ENCODE data around the gene GSTM4. TPM values are rescaled to one million over a fixed set of nuclear protein-coding genes. Genes with fewer than 3 reads are reported as not detected.
"Not testable (repeated sequence)": the region's sequence is repeated elsewhere in the genome, so short reads cannot be mapped to it uniquely, and the experiment has no call there.

Gene GSTM4
- total RNA-seq, 1 experiment from 2014 or later, result 24.6 TPM

DNA sequence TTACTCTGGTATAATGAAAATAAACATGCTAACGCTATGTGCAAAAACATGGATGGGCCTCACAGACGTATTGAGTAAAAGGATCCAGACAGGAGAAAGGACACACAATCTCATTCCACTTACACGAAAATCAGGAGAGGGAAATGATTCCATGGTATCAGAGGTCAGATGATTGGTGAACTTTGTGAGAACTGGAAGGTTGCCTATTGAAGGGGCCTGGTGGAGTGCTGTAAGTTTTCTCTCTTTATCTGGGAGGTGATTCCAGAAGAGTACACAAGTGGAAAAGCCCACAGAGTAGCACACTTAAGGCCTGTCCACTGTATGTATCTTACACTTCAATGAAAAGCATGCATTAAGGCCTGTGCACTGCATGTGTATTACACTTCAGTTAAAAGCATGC, 21.6 kb downstream of the GSTM4 start:
- Histone ChIP-seq H3K56ac (ENCODE audit: insufficient read length, low read depth, low read length) (no peak overlapping the region), H3K27ac (ENCODE audit: insufficient read length, low read depth, low read length) (no peak overlapping the region), H3K27me3 (ENCODE audit: insufficient read depth, low read length) (no peaks in the 10 kb centered on the region), H2BK15ac (ENCODE audit: low read depth, low read length) (no peak overlapping the region), H3K9ac (ENCODE audit: extremely low read depth, insufficient read length, low read length) (no peak overlapping the region), H3K14ac (ENCODE audit: insufficient read depth, low read length) (no peak overlapping the region), H2BK120ac (ENCODE audit: low read depth, low read length, poor library complexity, severe bottlenecking) (no peak overlapping the region), H3K9me3 (ENCODE audit: control insufficient read depth, low read depth, low read length) (no peaks in the 10 kb centered on the region), H2AK5ac (ENCODE audit: insufficient read length, low read length) (no peak overlapping the region), H3K4ac (ENCODE audit: low read depth, low read length) (no peak overlapping the region), H3K4me2 (ENCODE audit: insufficient read depth, insufficient read length, low read length) (no peak overlapping the region), H3K23ac (ENCODE audit: insufficient read length, low read depth, low read length) (no peak overlapping the region), H4K91ac (ENCODE audit: insufficient read length, low read depth, low read length) (no peak overlapping the region), H2BK12ac (ENCODE audit: insufficient read length, low read depth, low read length) (no peak overlapping the region), H3K23me2 (ENCODE audit: insufficient read length, low read depth, low read length, poor library complexity, severe bottlenecking) (no peaks in the 10 kb centered on the region), H3K18ac (ENCODE audit: insufficient read length, low read depth, low read length) (no peak overlapping the region), H3K79me1 (ENCODE audit: insufficient read depth, low read depth, low read length, poor library complexity, severe bottlenecking) (no peaks in the 10 kb centered on the region), H2BK5ac (ENCODE audit: insufficient read length, low read length) (no peak overlapping the region), H2BK20ac (ENCODE audit: low read depth, low read length, poor library complexity, severe bottlenecking) (no peak overlapping the region), H3T11ph (ENCODE audit: low read length) (no peak overlapping the region), H3K79me2 (ENCODE audit: insufficient read depth, low read length) (no peaks in the 10 kb centered on the region), H2AFZ (ENCODE audit: low read length) (no peak overlapping the region), H4K20me1 (ENCODE audit: control insufficient read depth, insufficient read depth, insufficient read length) (no peaks in the 10 kb centered on the region), H3K4me1 (ENCODE audit: insufficient read depth, low read length) (no peaks in the 10 kb centered on the region), H4K5ac (ENCODE audit: insufficient read length, low read depth, low read length) (no peak overlapping the region), H4K8ac (replicated peaks; ENCODE audit: insufficient read length, low read depth, low read length) (no peak overlapping the region)
- Mint-ChIP-seq H3K4me3 (no peak overlapping the region), H3K27me3 (ENCODE audit: low read depth) (0 out of 2 replicates have a peak, but pooled peaks cover 2% of the 10 kb centered on the region), H3K4me1 (no peaks in the 10 kb centered on the region), H3K27ac (no peak overlapping the region), H3K36me3 (ENCODE audit: insufficient read depth in 1 of 3, low read depth in 3 of 3) (no peaks in the 10 kb centered on the region), H3K9me3 (no peaks in the 10 kb centered on the region)
- TF ChIP-seq, protein P1, sequence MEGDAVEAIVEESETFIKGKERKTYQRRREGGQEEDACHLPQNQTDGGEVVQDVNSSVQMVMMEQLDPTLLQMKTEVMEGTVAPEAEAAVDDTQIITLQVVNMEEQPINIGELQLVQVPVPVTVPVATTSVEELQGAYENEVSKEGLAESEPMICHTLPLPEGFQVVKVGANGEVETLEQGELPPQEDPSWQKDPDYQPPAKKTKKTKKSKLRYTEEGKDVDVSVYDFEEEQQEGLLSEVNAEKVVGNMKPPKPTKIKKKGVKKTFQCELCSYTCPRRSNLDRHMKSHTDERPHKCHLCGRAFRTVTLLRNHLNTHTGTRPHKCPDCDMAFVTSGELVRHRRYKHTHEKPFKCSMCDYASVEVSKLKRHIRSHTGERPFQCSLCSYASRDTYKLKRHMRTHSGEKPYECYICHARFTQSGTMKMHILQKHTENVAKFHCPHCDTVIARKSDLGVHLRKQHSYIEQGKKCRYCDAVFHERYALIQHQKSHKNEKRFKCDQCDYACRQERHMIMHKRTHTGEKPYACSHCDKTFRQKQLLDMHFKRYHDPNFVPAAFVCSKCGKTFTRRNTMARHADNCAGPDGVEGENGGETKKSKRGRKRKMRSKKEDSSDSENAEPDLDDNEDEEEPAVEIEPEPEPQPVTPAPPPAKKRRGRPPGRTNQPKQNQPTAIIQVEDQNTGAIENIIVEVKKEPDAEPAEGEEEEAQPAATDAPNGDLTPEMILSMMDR (conservative IDR thresholded peaks at IDR 0.05), result no peak
- no CpG with 5 or more reads among the region's 3 CpGs for WGBS (ENCODE audit: extremely low coverage, insufficient read length, low lambda C conversion rate)
- no peak for DNase-seq

GRCh38 chr1:109678637-109679036, 22.7 kb downstream of the GSTM4 start:
- DNase-seq; H2BK15ac ChIP-seq (ENCODE audit: low read depth, low read length); H3K27ac ChIP-seq (ENCODE audit: insufficient read length, low read depth, low read length); H3K56ac ChIP-seq (ENCODE audit: insufficient read length, low read depth, low read length); H3K4me2 ChIP-seq (ENCODE audit: insufficient read depth, insufficient read length, low read length); H3K9me3 Mint-ChIP-seq; H3K9ac ChIP-seq (ENCODE audit: extremely low read depth, insufficient read length, low read length); H4K5ac ChIP-seq (ENCODE audit: insufficient read length, low read depth, low read length); H2BK12ac ChIP-seq (ENCODE audit: insufficient read length, low read depth, low read length); H3K27ac Mint-ChIP-seq; H3K14ac ChIP-seq (ENCODE audit: insufficient read depth, low read length); H3K79me1 ChIP-seq (ENCODE audit: insufficient read depth, low read depth, low read length, poor library complexity, severe bottlenecking); H3K27me3 Mint-ChIP-seq (ENCODE audit: low read depth); H3K4me3 Mint-ChIP-seq; H3K27me3 ChIP-seq (ENCODE audit: insufficient read depth, low read length); H3K23ac ChIP-seq (ENCODE audit: insufficient read length, low read depth, low read length); H3K36me3 Mint-ChIP-seq (ENCODE audit: insufficient read depth in 1 of 3, low read depth in 3 of 3); H4K20me1 ChIP-seq (ENCODE audit: control insufficient read depth, insufficient read depth, insufficient read length); H3K4ac ChIP-seq (ENCODE audit: low read depth, low read length); H2AFZ ChIP-seq (ENCODE audit: low read length); H3K4me1 ChIP-seq (ENCODE audit: insufficient read depth, low read length); H2BK120ac ChIP-seq (ENCODE audit: low read depth, low read length, poor library complexity, severe bottlenecking); H3K18ac ChIP-seq (ENCODE audit: insufficient read length, low read depth, low read length); H3T11ph ChIP-seq (ENCODE audit: low read length); H2BK20ac ChIP-seq (ENCODE audit: low read depth, low read length, poor library complexity, severe bottlenecking); H3K9me3 ChIP-seq (ENCODE audit: control insufficient read depth, low read depth, low read length); H2AK5ac ChIP-seq (ENCODE audit: insufficient read length, low read length); H4K8ac ChIP-seq (replicated peaks; ENCODE audit: insufficient read length, low read depth, low read length); H3K23me2 ChIP-seq (ENCODE audit: insufficient read length, low read depth, low read length, poor library complexity, severe bottlenecking); H4K91ac ChIP-seq (ENCODE audit: insufficient read length, low read depth, low read length); H2BK5ac ChIP-seq (ENCODE audit: insufficient read length, low read length); H3K4me1 Mint-ChIP-seq; H3K79me2 ChIP-seq (ENCODE audit: insufficient read depth, low read length): not testable (repeated sequence)
- no CpG with 5 or more reads among the region's 2 CpGs for WGBS (ENCODE audit: extremely low coverage, insufficient read length, low lambda C conversion rate)

Data from H9 (cell line).